AG10803 (cell line): ENCODE measurements around the gene LDAF1.

ENCODE experiments used
- DNase-seq: peaks from one replicate; pipeline ENCODE4 v3.0.0; 2010; ENCODE audit warnings: low read depth
- H3K4me3 ChIP-seq: 2 replicates; pipeline ENCODE4 v1.5.1; 2011; ENCODE audit warnings: mild to moderate bottlenecking, low read length, control low read depth
- TF ChIP-seq, protein P1 (sequence below): conservative IDR thresholded peaks from 2 replicates; pipeline ENCODE4 v1.5.1; 2011; ENCODE audit warnings: mild to moderate bottlenecking, low read length, control low read depth, inconsistent platforms

The LDAF1 gene

DNA sequence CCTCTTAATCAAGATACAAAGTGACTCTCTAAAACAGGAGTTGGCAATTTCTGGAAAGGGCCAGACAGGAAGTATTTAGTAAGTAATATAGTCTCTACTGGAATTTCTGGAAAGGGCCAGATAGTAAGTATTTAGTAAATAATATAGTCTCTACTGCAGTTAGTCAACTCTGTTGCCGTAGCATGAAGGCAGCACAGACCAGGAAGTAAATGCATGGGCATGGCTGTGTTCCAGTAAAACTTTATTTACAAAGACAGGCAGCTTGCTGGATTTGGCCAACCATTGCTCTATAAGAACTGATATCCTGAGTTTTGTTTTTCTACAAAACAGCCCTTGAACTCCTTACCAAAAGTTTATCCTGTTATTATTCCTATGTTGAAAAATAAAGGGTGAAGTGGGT lies 16.9 kb downstream of the LDAF1 start:
- TF ChIP-seq, protein P1, sequence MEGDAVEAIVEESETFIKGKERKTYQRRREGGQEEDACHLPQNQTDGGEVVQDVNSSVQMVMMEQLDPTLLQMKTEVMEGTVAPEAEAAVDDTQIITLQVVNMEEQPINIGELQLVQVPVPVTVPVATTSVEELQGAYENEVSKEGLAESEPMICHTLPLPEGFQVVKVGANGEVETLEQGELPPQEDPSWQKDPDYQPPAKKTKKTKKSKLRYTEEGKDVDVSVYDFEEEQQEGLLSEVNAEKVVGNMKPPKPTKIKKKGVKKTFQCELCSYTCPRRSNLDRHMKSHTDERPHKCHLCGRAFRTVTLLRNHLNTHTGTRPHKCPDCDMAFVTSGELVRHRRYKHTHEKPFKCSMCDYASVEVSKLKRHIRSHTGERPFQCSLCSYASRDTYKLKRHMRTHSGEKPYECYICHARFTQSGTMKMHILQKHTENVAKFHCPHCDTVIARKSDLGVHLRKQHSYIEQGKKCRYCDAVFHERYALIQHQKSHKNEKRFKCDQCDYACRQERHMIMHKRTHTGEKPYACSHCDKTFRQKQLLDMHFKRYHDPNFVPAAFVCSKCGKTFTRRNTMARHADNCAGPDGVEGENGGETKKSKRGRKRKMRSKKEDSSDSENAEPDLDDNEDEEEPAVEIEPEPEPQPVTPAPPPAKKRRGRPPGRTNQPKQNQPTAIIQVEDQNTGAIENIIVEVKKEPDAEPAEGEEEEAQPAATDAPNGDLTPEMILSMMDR, result no peak
- no peak for DNase-seq

DNA sequence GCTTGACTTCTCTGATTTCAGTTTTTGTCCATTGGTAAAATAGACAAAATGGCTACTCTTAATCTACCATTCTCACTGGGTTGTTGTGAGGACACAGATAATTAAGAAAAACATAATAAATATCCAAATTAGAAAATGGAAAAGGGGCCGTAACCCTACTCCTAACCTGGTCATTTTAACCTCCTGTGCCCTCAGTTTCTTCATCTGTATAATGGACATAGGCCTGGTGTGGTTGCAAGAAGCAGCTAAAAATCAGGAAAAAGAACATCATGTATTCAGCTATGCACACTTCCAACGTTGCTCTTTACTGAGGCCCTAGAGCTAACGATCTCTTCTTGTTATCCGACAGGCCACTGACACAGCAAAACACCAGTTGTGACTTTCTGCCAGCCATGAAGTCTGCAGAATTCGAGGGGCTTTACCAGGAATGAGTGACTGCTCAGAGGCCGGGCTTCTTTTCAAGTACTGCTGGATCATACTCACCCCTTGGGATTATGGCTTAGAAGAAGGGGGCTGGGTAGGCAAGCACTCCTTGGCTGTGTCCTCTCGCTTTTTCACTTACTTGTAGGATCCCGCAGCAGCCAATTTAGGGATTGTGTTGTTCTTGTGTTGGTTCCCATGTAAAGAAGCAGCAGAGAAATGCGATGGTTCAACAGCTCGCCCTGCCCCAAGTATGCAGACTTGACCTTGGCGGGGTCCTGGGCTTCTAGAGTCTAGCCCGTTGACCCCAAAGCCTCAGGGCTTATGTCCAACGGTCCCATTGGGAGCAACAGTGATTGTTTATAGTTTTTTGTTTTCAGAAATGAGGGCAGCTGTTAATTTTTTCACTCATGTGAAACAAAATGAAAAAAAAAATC lies 20.9 kb downstream of the LDAF1 start:
- no peak for DNase-seq
- no peak overlapping the region for H3K4me3 ChIP-seq
- TF ChIP-seq, protein P1, result no peak

More for the DNA sequence above, 16.9 kb downstream of the LDAF1 start:
- H3K4me3 ChIP-seq, result no peak overlapping the region

DNA sequence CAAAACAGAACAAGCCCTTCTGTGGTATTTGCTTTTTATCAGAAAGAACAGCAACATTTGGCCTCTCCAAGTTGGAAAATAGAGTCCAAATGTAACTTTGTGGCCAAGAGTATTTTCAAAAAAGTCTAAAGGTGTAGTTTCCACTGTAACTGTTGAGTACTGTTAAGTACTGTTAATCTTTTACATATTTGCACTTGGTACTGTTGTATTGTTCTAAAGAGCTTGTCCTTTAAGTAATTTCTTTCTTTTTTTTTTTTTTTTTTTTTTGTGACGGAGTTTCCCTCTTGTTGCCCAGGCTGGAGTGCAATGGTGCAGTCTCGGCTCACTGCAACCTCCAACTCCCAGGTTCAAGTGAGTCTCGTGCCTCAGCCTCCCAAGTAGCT lies 21.5 kb downstream of the LDAF1 start:
- TF ChIP-seq, protein P1, result no peak
- H3K4me3 ChIP-seq, result no peak overlapping the region
- DNase-seq, result no peak

DNA sequence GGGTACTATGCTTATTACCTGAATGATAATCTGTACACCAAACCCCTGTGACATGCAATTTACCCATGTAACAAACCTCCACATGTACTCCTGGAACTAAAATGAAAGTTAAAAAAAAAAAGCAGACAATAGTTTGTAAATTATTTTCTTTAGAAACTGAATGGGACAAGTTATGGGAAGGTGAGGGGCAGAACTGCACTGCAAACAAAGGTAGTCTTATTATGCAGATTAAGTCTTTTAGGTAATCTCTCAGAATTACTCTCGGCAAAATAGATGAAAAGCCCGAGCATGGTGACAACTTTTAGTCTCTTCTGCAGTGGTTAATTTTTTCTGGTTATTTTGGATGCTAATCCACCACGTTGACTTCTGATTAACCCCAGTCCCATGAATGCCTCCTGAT lies 25.5 kb downstream of the LDAF1 start:
- TF ChIP-seq, protein P1, result no peak
- DNase-seq, result no peak
- H3K4me3 ChIP-seq, result no peak overlapping the region

DNA sequence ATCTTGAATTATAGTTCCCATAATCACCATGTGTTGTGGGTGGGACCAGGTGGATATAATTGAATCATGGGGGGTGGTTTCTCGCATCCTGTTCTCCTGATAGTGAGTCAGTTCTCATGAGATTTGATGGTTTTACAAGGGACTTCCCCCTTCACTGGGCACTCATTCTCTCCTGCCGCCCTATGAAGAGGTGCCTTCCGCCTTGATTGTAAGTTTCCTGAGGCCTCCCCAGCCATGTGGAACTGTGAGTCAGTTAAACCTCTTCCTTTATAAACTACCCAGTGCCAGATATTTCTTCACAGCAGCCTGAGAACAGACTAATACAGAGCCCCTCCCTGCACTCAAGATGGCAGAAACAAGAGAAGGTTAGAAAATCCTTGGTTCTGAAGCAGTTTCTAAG lies 26.4 kb downstream of the LDAF1 start:
- DNase-seq, result no peak
- no peak overlapping the region for H3K4me3 ChIP-seq
- TF ChIP-seq, protein P1, result no peak

DNA sequence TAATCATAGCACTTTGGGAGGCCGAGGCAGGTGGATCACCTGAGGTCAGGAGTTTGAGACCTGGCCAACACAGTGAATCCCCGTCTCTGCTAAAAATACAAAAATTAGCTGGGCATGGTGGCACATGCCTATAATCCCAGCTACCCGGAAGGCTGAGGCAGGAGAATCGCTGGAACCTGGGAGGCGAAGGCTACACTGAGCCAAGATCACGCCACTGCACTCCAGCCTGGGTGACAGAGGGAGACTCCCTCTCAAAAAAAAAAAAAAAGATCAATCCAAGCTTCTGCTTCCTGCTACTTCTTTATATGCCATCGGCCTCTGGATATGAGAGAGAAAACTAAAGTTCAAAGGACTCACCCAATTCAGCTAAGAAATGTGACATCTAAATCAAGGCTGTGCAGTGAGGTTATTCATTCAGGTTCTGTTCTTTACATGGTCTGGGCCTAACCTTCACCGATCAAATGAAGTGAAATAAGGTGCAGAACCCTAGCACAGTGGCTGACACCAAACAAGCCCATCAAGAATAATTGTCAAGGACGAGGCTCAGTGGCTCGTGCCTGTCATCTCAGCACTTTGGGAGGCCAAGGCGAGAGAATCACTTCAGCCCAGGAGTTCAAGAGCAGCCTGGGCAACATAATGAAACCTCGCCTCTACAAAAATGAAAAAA lies 27.3 kb downstream of the LDAF1 start:
- DNase-seq, result no peak
- no peak overlapping the region for H3K4me3 ChIP-seq
- TF ChIP-seq, protein P1, result no peak

DNA sequence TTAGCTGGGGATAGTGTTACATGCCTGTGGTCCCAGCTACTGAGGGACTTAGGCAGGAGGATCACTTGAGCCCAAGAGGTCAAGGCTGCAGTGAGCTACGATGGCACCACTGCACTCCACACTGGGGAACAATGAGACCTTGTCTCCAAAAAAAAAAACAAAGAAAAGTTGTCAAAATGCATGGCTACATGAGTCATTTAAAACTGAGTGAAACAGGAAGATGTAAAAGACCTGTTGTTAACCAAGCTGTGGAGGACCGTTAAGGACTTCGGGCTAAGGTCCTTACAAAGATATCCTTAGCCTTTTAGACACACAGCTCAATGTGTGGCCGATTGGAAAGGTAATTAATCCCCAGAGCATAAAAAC lies 27.8 kb downstream of the LDAF1 start:
- H3K4me3 ChIP-seq, result no peak overlapping the region
- no peak for DNase-seq
- TF ChIP-seq, protein P1, result no peak
